GM12872 (cell line): ENCODE data around the gene HABP4.

Experiments used
- CTCF ChIP-seq: IDR thresholded peaks from 3 replicates; pipeline ENCODE4 v1.5.1; 2011; ENCODE audit warnings: low read depth, mild to moderate bottlenecking, low read length, moderate library complexity; ENCODE audit not compliant: insufficient read depth

Gene HABP4

DNA sequence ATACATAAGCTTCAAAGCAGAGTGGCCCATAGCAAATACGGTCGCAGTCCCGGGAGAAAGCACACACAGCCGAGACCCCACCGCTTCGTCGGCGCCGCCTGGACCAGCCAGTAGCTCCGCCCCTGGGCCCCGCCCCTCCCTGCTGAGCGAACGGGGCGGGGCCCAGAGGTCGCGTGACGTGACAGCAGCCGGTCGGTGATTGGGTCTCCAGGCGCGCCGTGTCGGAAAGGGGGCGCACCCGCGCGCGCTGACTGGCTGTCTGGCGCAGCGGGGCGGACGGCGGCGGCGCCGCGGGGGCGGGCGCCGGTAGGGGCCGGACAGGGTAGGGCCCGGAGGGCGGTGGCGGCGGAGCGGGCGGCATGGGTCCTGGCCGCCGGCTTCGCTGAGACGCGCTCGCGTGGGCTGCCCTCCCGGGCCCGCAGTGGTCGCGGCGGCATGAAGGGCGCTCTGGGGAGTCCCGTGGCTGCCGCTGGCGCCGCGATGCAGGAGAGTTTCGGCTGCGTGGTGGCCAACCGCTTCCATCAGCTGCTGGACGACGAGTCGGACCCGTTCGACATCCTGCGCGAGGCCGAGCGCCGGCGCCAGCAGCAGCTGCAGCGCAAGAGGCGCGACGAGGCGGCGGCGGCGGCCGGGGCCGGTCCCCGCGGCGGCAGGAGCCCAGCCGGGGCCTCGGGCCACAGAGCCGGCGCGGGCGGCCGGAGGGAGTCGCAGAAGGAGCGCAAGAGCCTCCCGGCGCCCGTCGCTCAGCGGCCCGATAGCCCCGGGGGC is at the start of gene HABP4:
Gene HABP4, plus strand, starts transcription at position 325 of the 768 bp plus-strand sequence. Its CDS starts 111 bp downstream, at position 436.
- no peak for TF ChIP-seq CTCF

GRCh38 chr9:96408409-96409280 is 41.3 kb upstream of the HABP4 start:
- no peak for TF ChIP-seq CTCF

GRCh38 chr9:96411129-96411838 is 38.7 kb upstream of the HABP4 start:
- no peak for TF ChIP-seq CTCF

DNA sequence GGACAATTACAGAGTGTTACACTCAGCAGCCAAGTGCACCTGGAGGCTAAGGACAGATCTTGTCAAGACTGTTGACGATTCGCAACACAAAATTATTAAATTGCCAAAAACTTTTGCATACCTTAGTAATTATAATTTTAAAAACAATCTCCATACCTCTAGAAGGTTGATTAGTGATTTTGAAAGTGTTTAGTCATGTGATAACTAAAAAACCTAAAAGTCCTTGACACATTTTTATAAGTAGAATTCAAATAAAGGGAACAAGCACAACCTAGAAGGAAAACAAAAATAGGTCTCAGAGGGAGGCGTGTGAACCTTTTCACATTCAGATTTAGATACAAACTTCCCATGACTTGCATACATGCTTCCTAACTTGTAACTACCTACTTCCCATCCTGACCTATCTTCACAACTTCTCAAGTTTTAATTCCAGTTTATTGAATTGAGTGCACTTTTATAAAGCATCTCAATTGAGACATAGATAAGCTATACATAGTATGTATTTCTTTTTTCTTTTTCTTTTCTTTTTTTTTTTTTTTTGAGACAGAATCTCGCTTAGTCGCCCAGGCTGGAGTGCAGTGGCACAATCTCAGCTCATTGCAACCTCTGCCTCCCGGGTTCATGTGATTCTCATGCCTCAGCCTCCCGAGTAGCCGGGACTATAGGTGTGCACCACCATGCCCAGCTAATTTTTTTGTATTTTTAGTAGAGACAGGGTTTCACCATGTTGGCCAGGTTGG is 37.6 kb upstream of the HABP4 start:
- TF ChIP-seq CTCF = no peak

- no peak for TF ChIP-seq CTCF
Measured at GRCh38 chr9:96413302-96414221, 36.4 kb upstream of the HABP4 start.

- TF ChIP-seq CTCF = 0 out of 3 replicates have a peak, but pooled peaks have one; percentile 1
Measured at GRCh38 chr9:96417051-96417586, 32.9 kb upstream of the HABP4 start.
